PC-9 (cell line): ENCODE results near the gene TBX5.

Experiments
- EZH2 ChIP-seq: fragments of 200-600 bp; sonication (generic); IDR thresholded peaks from 2 replicates; pipeline ENCODE4 v1.8.0; 2017; ENCODE audit warnings: antibody characterized with exemption, low read depth
- TF ChIP-seq, protein P1 (sequence below): fragments of 200-600 bp; sonication (generic); conservative IDR thresholded peaks from 2 replicates; pipeline ENCODE4 v1.6.1; 2017; ENCODE audit warnings: mixed run types, antibody characterized with exemption, mild to moderate bottlenecking, moderate library complexity

DNA sequence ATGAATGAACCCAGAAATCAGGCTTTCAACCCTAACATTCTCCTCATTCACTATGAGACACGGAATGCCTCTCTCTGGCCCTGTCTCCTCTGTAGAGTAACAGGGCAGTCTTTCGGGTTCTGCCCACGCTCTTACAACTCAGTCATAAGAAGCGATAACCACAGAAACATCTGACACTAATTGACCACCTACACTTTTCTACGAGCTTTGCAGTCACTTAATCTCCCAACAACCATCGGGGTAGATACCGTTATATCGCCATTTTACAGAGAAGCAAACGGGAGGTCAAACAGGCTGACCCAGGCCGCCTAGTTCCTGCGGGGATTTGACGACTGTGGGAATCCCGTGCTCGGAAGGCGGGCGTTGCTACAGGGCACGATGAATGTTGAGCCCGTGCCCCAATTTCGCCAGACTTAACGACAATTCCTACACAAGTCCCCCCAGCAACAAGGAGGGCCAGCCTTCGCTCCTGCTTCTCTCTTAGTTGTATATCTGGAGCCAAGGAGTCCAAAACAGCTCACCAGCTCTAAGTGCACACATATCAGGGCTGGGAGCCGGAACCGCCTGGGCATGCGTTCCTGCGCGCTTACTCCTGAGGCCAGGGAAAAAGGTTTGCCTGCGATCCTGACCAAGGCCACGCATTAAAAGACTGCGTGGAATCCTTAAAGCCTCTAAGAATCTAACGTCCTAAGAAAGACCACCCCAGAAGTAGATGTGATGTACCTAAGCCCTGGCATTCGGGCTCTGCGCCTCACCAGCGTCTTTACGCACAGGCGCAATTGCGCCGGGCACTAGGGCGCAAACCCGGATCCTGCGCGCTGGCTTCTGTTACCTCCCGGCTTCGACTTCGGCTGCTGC, 38.7 kb upstream of the TBX5 start:
- TF ChIP-seq, protein P1, sequence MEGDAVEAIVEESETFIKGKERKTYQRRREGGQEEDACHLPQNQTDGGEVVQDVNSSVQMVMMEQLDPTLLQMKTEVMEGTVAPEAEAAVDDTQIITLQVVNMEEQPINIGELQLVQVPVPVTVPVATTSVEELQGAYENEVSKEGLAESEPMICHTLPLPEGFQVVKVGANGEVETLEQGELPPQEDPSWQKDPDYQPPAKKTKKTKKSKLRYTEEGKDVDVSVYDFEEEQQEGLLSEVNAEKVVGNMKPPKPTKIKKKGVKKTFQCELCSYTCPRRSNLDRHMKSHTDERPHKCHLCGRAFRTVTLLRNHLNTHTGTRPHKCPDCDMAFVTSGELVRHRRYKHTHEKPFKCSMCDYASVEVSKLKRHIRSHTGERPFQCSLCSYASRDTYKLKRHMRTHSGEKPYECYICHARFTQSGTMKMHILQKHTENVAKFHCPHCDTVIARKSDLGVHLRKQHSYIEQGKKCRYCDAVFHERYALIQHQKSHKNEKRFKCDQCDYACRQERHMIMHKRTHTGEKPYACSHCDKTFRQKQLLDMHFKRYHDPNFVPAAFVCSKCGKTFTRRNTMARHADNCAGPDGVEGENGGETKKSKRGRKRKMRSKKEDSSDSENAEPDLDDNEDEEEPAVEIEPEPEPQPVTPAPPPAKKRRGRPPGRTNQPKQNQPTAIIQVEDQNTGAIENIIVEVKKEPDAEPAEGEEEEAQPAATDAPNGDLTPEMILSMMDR: no peak
- TF ChIP-seq EZH2: no peak
